HG03066 (cell line): ENCODE results near the gene ATRN.
"Not testable (repeated sequence)": the region's sequence is repeated elsewhere in the genome, so short reads cannot be mapped to it uniquely, and the experiment has no call there.

Experiments
- ATAC-seq: cut with Tn5 transposase; IDR thresholded peaks from one replicate; pipeline ENCODE4 v1.9.1; 2021; ENCODE audit warnings: low read depth; ENCODE audit not compliant: unreplicated experiment

The ATRN gene

DNA sequence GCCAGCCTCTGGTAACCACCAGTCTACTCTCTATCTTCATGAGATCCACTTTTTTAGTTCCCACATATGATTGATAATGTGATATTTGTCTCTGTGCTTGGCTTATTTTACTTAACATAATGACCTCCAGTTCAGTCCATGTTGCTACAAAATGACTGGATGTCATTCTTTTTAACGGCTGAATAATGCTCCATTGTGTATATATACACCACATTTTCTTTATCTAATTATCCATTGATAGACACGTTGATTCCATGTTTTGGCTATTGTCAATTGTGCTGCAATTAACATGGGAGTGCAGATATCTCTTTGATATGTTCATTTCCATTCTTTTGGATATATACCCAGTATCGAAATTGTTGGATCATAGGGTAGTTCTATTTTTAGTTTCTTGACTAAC, 89.3 kb downstream of the ATRN start:
- ATAC-seq, result no peak

- ATAC-seq, result no peak
These were observed 89.8 kb downstream of the ATRN start for GRCh38 chr20:3560578-3560977.

DNA sequence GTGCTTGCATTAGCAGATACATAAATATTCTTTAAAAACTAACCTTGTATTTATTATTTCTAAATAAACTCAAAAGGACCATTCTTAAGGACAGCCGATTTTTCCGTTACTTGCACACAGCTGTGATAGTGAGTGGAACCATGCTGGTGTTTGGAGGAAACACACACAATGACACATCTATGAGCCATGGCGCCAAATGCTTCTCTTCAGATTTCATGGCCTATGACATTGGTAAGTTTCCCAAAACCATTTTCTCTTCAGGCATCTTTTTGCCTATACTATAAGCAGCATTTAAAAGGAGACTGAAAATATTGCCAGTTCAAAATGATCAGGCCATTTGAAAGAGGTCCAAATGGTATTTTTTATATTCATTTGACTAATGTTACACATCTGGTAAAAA, 92.3 kb downstream of the ATRN start:
- no peak for ATAC-seq

GRCh38 chr20:3563548-3564177, 92.8 kb downstream of the ATRN start:
- ATAC-seq, result no peak

GRCh38 chr20:3565851-3566250, 95.0 kb downstream of the ATRN start:
- no peak for ATAC-seq

DNA sequence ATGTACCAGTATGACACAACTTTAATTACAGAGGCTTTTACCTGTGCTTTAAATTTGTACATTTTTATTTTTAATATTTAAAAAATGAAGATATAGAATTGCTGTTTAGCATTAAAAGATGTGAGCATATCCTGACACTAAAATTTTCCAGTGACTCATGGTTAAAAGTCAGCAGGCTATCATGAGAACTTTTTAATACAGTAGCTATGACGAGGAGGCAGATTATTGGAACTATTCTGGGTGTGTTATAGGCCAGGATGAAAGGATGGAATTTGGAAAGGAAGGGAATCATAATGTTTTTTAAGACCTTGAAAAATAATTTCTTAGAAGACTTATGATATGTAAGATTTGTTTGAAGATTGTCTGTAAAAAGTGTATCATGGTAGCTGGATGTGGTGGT, 101.3 kb downstream of the ATRN start:
- ATAC-seq, result no peak

GRCh38 chr20:3576363-3576762, 105.5 kb downstream of the ATRN start:
- no peak for ATAC-seq

GRCh38 chr20:3577366-3577765, 106.5 kb downstream of the ATRN start:
- ATAC-seq, result no peak

- no peak for ATAC-seq
These were observed 109.6 kb downstream of the ATRN start for GRCh38 chr20:3580412-3580811.

GRCh38 chr20:3583765-3584164, 112.9 kb downstream of the ATRN start:
- no peak for ATAC-seq

- no peak for ATAC-seq
These were observed 115.3 kb downstream of the ATRN start for GRCh38 chr20:3586093-3586492.

GRCh38 chr20:3590164-3590563, 119.3 kb downstream of the ATRN start:
- ATAC-seq, result no peak

GRCh38 chr20:3592931-3593330, 122.1 kb downstream of the ATRN start:
- no peak for ATAC-seq

- no peak for ATAC-seq
These were observed 124.7 kb downstream of the ATRN start for GRCh38 chr20:3595541-3595940.

- ATAC-seq, result no peak
These were observed 132.3 kb downstream of the ATRN start for GRCh38 chr20:3603108-3603507.

GRCh38 chr20:3605386-3605886, 134.6 kb downstream of the ATRN start:
- not testable (repeated sequence) for ATAC-seq

DNA sequence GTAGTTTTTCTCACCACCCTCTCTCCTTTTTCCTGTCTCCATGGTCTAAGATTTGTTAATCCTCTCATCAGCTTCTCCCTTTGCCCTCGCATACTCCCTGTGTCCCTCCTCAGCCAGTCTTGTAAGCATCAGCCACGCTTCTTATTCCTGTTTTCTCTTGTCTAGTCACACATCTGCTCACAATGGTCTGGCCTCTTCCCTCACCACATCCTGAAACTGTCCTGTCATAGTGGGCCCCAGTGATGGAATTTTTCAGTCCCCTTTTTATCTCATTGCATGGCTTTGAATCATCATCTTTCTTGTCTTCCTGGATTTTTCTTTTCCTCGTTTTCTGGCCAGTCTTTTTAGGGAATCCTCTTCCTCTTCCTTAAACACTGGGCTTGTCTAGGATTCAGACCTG, 135.2 kb downstream of the ATRN start:
- no peak for ATAC-seq

GRCh38 chr20:3611901-3612300, 141.1 kb downstream of the ATRN start:
- no peak for ATAC-seq

DNA sequence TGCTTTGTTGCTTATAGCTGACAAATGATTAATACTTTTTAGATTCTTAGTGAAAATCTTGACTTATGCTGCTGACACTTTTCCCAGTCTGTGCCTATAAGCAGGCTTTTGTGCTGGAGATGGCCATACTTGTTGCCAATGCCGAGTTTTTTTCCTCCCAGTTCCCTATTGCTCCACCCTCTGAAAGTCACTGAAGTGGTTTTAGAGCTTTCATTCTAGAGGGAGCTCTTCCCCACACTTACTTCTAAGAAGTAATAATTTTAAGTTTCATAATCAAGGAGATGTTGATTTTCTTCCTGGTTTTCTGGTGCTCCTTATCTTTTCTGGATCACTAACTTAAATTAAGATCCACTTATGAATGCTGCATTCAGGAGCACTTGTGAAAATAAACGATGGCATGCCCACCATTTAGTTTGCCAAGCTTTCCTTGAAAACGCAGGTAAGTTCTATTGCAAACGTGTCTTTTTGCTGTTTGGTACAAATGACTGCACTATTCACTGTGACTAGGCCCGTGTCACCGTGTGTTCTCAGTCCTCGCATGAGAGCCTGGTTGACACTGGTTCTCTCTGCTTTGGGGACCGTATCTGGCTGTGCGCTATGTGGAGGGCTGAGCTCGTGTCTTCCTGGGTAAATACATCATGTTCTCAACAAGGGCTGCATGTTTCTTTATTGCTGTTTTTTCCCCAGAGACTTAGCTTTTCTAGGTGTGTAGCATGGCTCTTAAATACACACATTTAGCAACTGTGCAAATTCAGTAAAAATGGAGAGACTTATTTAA, 142.2 kb downstream of the ATRN start:
- no peak for ATAC-seq

GRCh38 chr20:3613821-3614440, 143.1 kb downstream of the ATRN start:
- no peak for ATAC-seq

- ATAC-seq, result no peak
These were observed 143.6 kb downstream of the ATRN start for GRCh38 chr20:3614466-3614865.
